Astrocyte of the spinal cord (primary cell): ENCODE data around the gene KLHL10.
"Not testable (repeated sequence)": the region's sequence is repeated elsewhere in the genome, so short reads cannot be mapped to it uniquely, and the experiment has no call there.

Experiments
- DNase-seq: peaks from one replicate; pipeline ENCODE4 v3.0.0; 2011; ENCODE audit warnings: low read depth, low spot score
- H3K4me3 ChIP-seq: 2 replicates; pipeline ENCODE4 v1.5.1; 2011; ENCODE audit warnings: low read depth, mild to moderate bottlenecking, low read length, moderate library complexity
- CTCF ChIP-seq: IDR thresholded peaks from 2 replicates; pipeline ENCODE4 v1.5.1; 2012; ENCODE audit warnings: low read depth, mild to moderate bottlenecking, low read length, inconsistent platforms
- in situ Hi-C: cut with HindIII; loops from 2 replicates; pipeline ENCODE4 v1.10.0; 2017; ENCODE audit warnings: low sequenced_read_pairs

KLHL10 gene

DNA sequence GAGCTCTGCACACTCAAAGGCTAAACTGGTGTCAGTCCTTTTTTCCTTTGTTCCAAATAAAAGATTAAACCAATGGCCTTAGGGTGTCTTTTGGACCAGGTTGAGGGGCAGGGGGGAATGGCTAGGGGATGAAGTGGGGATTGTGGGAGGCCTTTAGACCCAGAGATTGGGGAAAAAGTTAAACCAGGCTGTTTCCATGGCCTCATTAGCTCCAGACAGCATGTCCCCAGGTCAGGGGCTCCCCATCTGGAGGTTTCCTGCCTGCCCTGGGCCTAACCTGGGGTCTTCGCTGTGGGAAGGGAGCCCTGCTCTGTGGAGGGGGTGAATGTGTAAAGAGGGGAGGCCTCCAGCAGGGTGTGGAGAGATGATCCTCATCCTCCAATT lies 14.5 kb upstream of the KLHL10 start:
- no peak overlapping the region for H3K4me3 ChIP-seq
- no peak for TF ChIP-seq CTCF
- in situ Hi-C loops, result no loop called here
- no peak for DNase-seq

DNA sequence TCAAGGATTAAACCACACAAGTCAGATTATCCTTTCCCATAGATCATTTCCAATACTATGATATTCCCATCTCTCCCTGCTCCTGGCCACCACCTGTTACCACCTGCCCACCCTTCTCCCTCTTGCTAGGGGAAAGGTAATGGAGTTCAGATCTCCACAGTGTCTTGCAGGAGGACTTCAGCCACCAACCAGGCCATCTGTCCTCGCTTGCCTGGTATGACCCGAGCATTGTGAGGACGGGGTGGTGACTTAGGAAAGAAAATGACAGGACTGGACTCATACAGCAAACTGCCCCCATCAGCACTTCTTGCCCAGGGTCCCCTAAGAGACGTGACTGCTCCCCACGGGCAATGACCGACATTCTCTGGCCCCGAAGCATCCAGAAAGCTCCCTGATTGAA lies 14.0 kb upstream of the KLHL10 start:
- no peak overlapping the region for H3K4me3 ChIP-seq
- no peak for DNase-seq
- TF ChIP-seq CTCF, result no peak
- in situ Hi-C loops, result no loop called here

- in situ Hi-C loops, result no loop called here
- DNase-seq, result no peak
- TF ChIP-seq CTCF, result no peak
- no peak overlapping the region for H3K4me3 ChIP-seq
Observed at GRCh38 chr17:41824086-41824485, 13.5 kb upstream of the KLHL10 start.

- in situ Hi-C loops, result no loop called here
- no peak for DNase-seq
- no peak for TF ChIP-seq CTCF
- no peak overlapping the region for H3K4me3 ChIP-seq
Observed at GRCh38 chr17:41825175-41825845, 12.3 kb upstream of the KLHL10 start.

DNA sequence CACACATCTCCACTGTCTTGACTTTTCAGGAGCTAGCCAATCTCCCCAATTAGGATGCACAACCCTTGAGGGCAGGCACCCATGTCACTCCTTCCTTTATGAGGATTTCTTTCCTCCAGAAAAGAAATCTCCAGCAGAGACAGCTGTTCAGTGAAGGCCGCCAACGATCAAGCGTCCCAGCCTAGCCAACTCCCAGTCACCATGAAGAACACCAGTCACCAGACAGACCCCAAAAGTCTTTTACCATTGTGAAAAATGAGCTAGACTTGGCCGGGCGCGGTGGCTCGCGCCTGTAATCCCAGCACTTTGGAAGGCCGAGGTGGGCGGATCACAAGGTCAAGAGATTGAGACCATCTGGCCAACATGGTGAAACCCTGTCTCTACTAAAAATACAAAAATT lies 7.7 kb upstream of the KLHL10 start:
- in situ Hi-C loops, result not testable (repeated sequence)

DNA sequence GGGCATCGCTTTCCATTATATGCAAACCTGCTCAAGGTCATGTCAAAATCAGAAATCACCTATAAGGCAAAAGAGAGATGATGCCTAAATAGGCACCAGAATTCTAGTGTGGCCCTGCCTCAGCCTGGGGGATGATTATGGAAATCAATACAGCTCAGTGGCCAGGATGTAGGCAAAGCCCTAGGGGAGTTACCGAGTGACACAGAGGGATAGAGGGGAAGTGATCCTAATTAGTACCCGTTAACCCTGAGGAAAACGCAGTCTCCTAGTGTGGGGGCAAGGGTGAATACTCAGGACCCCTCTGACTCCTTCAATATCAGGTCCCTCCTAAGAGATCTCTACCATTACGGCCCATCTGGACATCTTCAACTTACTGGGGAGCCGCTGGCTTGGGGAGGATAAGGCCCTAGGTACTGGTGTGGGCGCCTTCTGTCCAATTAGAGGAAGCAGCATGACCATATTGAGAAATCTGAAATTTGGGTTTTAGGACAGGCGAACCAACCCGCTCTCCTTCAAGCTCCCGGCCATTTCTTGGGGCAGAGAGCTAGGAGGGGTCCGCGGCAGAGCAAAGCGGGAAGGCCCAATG lies 2.3 kb upstream of the KLHL10 start:
- no peak for DNase-seq
- no peak for TF ChIP-seq CTCF
- H3K4me3 ChIP-seq, result peak overlapping the region; percentile 66
- in situ Hi-C loops, result no loop called here

More for the DNA sequence above, 7.7 kb upstream of the KLHL10 start:
- not testable (repeated sequence) for H3K4me3 ChIP-seq, DNase-seq

- TF ChIP-seq CTCF, result no peak
- in situ Hi-C loops, result no loop called here
- DNase-seq, result peak; percentile 17
- H3K4me3 ChIP-seq, result peak within 1 kb of the TSS; percentile 66
Observed at GRCh38 chr17:41835800-41836549, 1.6 kb upstream of the KLHL10 start, which contains the start of gene NT5C3B. TSS of gene NT5C3B (minus strand) at chr17:41836232. CDS start at chr17:41836193, 39 bp downstream.
